HepG2 (cell line): ENCODE data around the gene SMLR1. TPM values are rescaled to one million over a fixed set of nuclear protein-coding genes. Genes with fewer than 3 reads are reported as not detected.

Experiments used
- BORCS8-MEF2B ChIP-seq: sonication (generic); formaldehyde crosslinking; IDR thresholded peaks from 2 replicates; pipeline ENCODE4 v1.8.0; 2022; ENCODE audit warnings: mild to moderate bottlenecking, missing genetic modification reagents
- FOXP1 ChIP-seq, 2 experiments: fragments of 450-650 bp in 1 of 2; IDR thresholded peaks; 2 replicates each; pipeline ENCODE4 v1.6.1; 2017 to 2018; ENCODE audit warnings: antibody characterized with exemption in 1 of 2
- MEF2D ChIP-seq: sonication (generic); formaldehyde crosslinking; IDR thresholded peaks from 2 replicates; pipeline ENCODE4 v1.5.1; 2020; ENCODE audit warnings: mild to moderate bottlenecking, missing genetic modification reagents
- NFIC ChIP-seq: IDR thresholded peaks from 2 replicates; pipeline ENCODE4 v1.6.1; 2012; ENCODE audit warnings: mild to moderate bottlenecking, low read length, inconsistent platforms
- ZNF550 ChIP-seq: sonication (generic); formaldehyde crosslinking; IDR thresholded peaks from 2 replicates; pipeline ENCODE4 v1.4.0; 2020; ENCODE audit warnings: mild to moderate bottlenecking, missing genetic modification reagents, borderline replicate concordance
- polyA plus RNA-seq, 8 experiments: library from polyadenylated mRNA; depleted of rRNA in 3 of 8; stranded (reverse) in 7 of 8; unstranded in 1 of 8; fragments of >200 nt; fragmentation: Illumina TruSeq in 4 of 8; extraction: Trizol in 4 of 8; gene quantifications; 2 replicates each; pipeline versions ENCODE4 v1.2.1 to v1.2.3, GENCODE V29; 2011 to 2016; ENCODE audit warnings: low read depth in 4 of 8, missing spikeins in 1 of 8, mixed read lengths in 1 of 8; ENCODE audit not compliant: insufficient read depth in 1 of 8
- total RNA-seq, 5 experiments: library from RNA; depleted of rRNA; stranded (reverse); fragments of >200 nt; fragmentation: Illumina TruSeq; extraction: Trizol; gene quantifications; 2 replicates each; pipeline ENCODE4 v1.2.3, GENCODE V29; 2016; ENCODE audit warnings: low read depth in 1 of 5
- TF ChIP-seq, protein P1 (sequence below): sonication (generic); formaldehyde crosslinking; IDR thresholded peaks from 2 replicates; pipeline ENCODE4 v1.4.0; 2020; ENCODE audit warnings: missing genetic modification reagents
- TF ChIP-seq, protein P2 (sequence below): sonication (generic); formaldehyde crosslinking; IDR thresholded peaks from 2 replicates; pipeline ENCODE4 v1.8.1; 2023; ENCODE audit warnings: mild to moderate bottlenecking, missing genetic modification reagents, borderline replicate concordance
- TF ChIP-seq, protein P3 (sequence below): sonication (generic); formaldehyde crosslinking; IDR thresholded peaks from 2 replicates; pipeline ENCODE4 v1.4.0; 2020; ENCODE audit warnings: missing genetic modification reagents
- TF ChIP-seq, protein P4 (sequence below): sonication (generic); formaldehyde crosslinking; IDR thresholded peaks from 2 replicates; pipeline ENCODE4 v1.4.0; 2020; ENCODE audit warnings: missing genetic modification reagents, borderline replicate concordance
- TF ChIP-seq, protein P5 (sequence below), 2 experiments: sonication (generic) in 1 of 2; formaldehyde crosslinking in 1 of 2; IDR thresholded peaks; 2 replicates each; pipeline versions ENCODE4 v1.4.0 to v1.6.1; 2016 to 2020; ENCODE audit warnings: borderline replicate concordance in 1 of 2, low read depth in 1 of 2, mild to moderate bottlenecking in 1 of 2, missing genetic modification reagents in 1 of 2

SMLR1 gene
- total and polyA plus RNA-seq, 2 of the 13 experiments (the other 11 are each of a cell fraction or from before 2014, with no cell fraction given) = 41.8 to 104 TPM

DNA sequence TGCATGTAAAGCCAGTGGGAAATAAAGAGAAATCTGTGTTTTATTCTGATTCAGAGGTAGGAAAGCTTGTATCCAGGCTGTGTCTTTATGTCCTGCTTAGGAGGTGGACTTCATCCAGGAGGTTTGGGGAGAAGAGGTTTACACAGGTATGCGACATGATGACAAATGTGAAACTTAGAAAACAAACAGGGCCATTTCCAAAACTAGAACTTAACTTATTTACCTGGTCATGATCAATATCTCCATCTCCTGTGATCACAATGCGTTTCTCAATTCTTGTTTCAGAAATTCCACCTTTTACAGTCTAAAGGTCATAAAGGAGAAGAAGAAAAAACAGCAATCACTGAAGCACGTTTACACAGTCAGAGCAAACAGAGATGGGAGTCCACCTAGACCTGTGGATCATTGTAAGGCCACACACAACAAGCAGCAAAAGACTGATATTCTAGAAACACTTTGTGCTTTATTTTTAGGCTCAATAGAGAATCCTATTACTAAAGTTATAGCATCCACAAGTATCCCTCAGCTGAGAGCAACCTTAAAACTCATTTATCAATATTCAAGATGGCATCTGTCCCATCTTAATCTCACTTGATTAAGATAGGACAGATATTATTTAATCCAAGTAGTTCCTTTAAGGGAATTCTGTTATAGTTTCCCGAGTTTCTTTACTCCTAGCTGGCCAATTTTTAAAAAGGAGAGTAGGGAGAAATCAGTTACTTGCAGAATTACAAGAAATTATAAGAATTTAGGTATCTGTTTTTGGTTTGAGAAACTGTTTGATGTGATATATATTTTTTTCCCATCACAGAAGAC is 36.4 kb downstream of the SMLR1 start (continued):
- TF ChIP-seq, protein P1, sequence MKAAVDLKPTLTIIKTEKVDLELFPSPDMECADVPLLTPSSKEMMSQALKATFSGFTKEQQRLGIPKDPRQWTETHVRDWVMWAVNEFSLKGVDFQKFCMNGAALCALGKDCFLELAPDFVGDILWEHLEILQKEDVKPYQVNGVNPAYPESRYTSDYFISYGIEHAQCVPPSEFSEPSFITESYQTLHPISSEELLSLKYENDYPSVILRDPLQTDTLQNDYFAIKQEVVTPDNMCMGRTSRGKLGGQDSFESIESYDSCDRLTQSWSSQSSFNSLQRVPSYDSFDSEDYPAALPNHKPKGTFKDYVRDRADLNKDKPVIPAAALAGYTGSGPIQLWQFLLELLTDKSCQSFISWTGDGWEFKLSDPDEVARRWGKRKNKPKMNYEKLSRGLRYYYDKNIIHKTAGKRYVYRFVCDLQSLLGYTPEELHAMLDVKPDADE = no peak
- TF ChIP-seq, protein P2, sequence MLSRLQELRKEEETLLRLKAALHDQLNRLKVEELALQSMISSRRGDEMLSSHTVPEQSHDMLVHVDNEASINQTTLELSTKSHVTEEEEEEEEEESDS (CRISPR knock-in tag) = peak; percentile 96
- TF ChIP-seq, protein P3, sequence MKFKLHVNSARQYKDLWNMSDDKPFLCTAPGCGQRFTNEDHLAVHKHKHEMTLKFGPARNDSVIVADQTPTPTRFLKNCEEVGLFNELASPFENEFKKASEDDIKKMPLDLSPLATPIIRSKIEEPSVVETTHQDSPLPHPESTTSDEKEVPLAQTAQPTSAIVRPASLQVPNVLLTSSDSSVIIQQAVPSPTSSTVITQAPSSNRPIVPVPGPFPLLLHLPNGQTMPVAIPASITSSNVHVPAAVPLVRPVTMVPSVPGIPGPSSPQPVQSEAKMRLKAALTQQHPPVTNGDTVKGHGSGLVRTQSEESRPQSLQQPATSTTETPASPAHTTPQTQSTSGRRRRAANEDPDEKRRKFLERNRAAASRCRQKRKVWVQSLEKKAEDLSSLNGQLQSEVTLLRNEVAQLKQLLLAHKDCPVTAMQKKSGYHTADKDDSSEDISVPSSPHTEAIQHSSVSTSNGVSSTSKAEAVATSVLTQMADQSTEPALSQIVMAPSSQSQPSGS = peak; percentile 96
- TF ChIP-seq NFIC = peak; percentile 100
- TF ChIP-seq, protein P4, sequence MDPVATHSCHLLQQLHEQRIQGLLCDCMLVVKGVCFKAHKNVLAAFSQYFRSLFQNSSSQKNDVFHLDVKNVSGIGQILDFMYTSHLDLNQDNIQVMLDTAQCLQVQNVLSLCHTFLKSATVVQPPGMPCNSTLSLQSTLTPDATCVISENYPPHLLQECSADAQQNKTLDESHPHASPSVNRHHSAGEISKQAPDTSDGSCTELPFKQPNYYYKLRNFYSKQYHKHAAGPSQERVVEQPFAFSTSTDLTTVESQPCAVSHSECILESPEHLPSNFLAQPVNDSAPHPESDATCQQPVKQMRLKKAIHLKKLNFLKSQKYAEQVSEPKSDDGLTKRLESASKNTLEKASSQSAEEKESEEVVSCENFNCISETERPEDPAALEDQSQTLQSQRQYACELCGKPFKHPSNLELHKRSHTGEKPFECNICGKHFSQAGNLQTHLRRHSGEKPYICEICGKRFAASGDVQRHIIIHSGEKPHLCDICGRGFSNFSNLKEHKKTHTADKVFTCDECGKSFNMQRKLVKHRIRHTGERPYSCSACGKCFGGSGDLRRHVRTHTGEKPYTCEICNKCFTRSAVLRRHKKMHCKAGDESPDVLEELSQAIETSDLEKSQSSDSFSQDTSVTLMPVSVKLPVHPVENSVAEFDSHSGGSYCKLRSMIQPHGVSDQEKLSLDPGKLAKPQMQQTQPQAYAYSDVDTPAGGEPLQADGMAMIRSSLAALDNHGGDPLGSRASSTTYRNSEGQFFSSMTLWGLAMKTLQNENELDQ (CRISPR knock-in tag) = no peak
- TF ChIP-seq, protein P5, sequence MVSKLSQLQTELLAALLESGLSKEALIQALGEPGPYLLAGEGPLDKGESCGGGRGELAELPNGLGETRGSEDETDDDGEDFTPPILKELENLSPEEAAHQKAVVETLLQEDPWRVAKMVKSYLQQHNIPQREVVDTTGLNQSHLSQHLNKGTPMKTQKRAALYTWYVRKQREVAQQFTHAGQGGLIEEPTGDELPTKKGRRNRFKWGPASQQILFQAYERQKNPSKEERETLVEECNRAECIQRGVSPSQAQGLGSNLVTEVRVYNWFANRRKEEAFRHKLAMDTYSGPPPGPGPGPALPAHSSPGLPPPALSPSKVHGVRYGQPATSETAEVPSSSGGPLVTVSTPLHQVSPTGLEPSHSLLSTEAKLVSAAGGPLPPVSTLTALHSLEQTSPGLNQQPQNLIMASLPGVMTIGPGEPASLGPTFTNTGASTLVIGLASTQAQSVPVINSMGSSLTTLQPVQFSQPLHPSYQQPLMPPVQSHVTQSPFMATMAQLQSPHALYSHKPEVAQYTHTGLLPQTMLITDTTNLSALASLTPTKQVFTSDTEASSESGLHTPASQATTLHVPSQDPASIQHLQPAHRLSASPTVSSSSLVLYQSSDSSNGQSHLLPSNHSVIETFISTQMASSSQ (IDR thresholded peaks at IDR 0.05; ENCODE audit: low read depth) = peak; percentile 92
- TF ChIP-seq, protein P5 (CRISPR knock-in tag; IDR thresholded peaks at IDR 0.05; ENCODE audit: borderline replicate concordance) = peak; percentile 91; the same call in 1 of the 2 replicates
- no peak for TF ChIP-seq BORCS8-MEF2B (CRISPR knock-in tag)
- peak; percentile 93 for TF ChIP-seq FOXP1 (IDR thresholded peaks at IDR 0.05)
- peak; percentile 100 for TF ChIP-seq FOXP1 (CRISPR knock-in tag; IDR thresholded peaks at IDR 0.05)
- TF ChIP-seq MEF2D (CRISPR knock-in tag) = peak; percentile 99
- no peak for TF ChIP-seq ZNF550
- TF ChIP-seq, all 625 proteins: peak for 290
